GM12878 (cell line): ENCODE data around the gene FLNC. TPM values are rescaled to one million over a fixed set of nuclear protein-coding genes. Genes with fewer than 3 reads are reported as not detected.

Experiments used
- ATAC-seq: fragments of 200-7000 bp; cut with Tn5 transposase; 3 replicates; pipeline ENCODE4 v1.9.1; 2020; ENCODE audit warnings: mild to moderate bottlenecking, moderate library complexity
- BruUV-seq: library from RNA; stranded (reverse); fragments of 400-500 nt; replicated peaks from 2 replicates; lab custom pipeline; 2021; lab: Mats Ljungman, UMichigan
- CTCF ChIA-PET: fragments of 300-600 bp; sonication (Branson Sonifier 250); formaldehyde crosslinking; extraction: SDS; loops from one replicate; lab custom pipeline; 2021; ENCODE audit warnings: inconsistent platforms; lab: Yijun Ruan, JAX
- POLR2A ChIA-PET: fragments of 350-600 bp; formaldehyde crosslinking; extraction: SDS; loops from one replicate; lab custom pipeline; 2021; ENCODE audit warnings: inconsistent platforms; lab: Charles Lee
- RAD21 ChIA-PET: fragments of 300-600 bp; sonication (Branson Sonifier 250); formaldehyde crosslinking; loops from one replicate; lab custom pipeline; 2023; ENCODE audit warnings: antibody characterized with exemption; ENCODE audit not compliant: unreplicated experiment; lab: Charles Lee
- SMC1A ChIA-PET: fragments of 300-600 bp; sonication (Branson Sonifier 250); formaldehyde crosslinking; loops from one replicate; lab custom pipeline; 2023; ENCODE audit not compliant: unreplicated experiment, uncharacterized antibody; lab: Charles Lee
- DNase-seq: peaks from one replicate; pipeline ENCODE4 v3.0.0-alpha.2; 2011; ENCODE audit warnings: low read depth, low spot score
- FAIRE-seq: peaks from 3 replicates; lab custom pipeline; 2011; peaks lifted over from hg19 to GRCh38; lab: Jason Lieb, UNC
- H2AFZ ChIP-seq: 2 replicates; pipeline ENCODE4 v1.6.0; 2011; ENCODE audit warnings: low read depth, low read length, control low read depth; ENCODE audit not compliant: control insufficient read depth
- H3K27ac ChIP-seq: 2 replicates; pipeline ENCODE4 v1.5.1; 2011; ENCODE audit warnings: control low read depth; ENCODE audit not compliant: control insufficient read depth, insufficient read depth
- H3K27me3 ChIP-seq, 2 experiments: replicated peaks in 1 of 2; 2 replicates each; pipeline versions ENCODE4 v1.6.0 to v1.6.1; 2011; ENCODE audit warnings: low read length in 1 of 2; ENCODE audit not compliant: control insufficient read depth in 2 of 2, insufficient read depth in 2 of 2
- H3K36me3 ChIP-seq, 2 experiments: 2 replicates each; pipeline ENCODE4 v1.5.1; 2011; ENCODE audit warnings: low read length in 1 of 2; ENCODE audit not compliant: control insufficient read depth in 2 of 2, insufficient read depth in 2 of 2
- H3K4me1 ChIP-seq: 2 replicates; pipeline ENCODE4 v1.6.1; 2011; ENCODE audit warnings: mild to moderate bottlenecking, low read length, moderate library complexity, mixed read lengths; ENCODE audit not compliant: control insufficient read depth, insufficient read depth
- H3K4me2 ChIP-seq: 2 replicates; pipeline ENCODE4 v1.6.0; 2011; ENCODE audit warnings: control low read depth; ENCODE audit not compliant: control insufficient read depth, insufficient read depth
- H3K4me3 ChIP-seq: fragments of 200-600 bp; sonication (generic); 2 replicates; pipeline ENCODE4 v1.5.1; 2016
- H3K79me2 ChIP-seq: 2 replicates; pipeline ENCODE4 v1.6.0; 2011; ENCODE audit warnings: low read length; ENCODE audit not compliant: control insufficient read depth, insufficient read depth
- H3K9ac ChIP-seq: 2 replicates; pipeline ENCODE4 v1.8.0; 2011; ENCODE audit warnings: low read length, control low read depth, mixed read lengths; ENCODE audit not compliant: control insufficient read depth, insufficient read depth
- H3K9me3 ChIP-seq: replicated peaks from 3 replicates; pipeline ENCODE4 v1.5.1; 2011; ENCODE audit warnings: mild to moderate bottlenecking, low read length; ENCODE audit not compliant: control insufficient read depth, insufficient read depth
- H4K20me1 ChIP-seq: 2 replicates; pipeline ENCODE4 v1.6.0; 2011; ENCODE audit not compliant: control insufficient read depth, insufficient read depth
- ASH2L ChIP-seq: fragments of 300-600, 200-600 bp; sonication (generic); IDR thresholded peaks from 2 replicates; pipeline ENCODE4 v1.6.1; 2017; ENCODE audit warnings: low read depth, mild to moderate bottlenecking, borderline replicate concordance
- BMI1 ChIP-seq: fragments of 450-650 bp; IDR thresholded peaks from 2 replicates; pipeline ENCODE4 v1.6.1; 2016; ENCODE audit warnings: mild to moderate bottlenecking, moderate library complexity, borderline replicate concordance
- ESRRA ChIP-seq: IDR thresholded peaks from 2 replicates; pipeline ENCODE4 v1.6.1; 2012; ENCODE audit warnings: mild to moderate bottlenecking, low read length, improper control_type of control experiment
- JUNB ChIP-seq: IDR thresholded peaks from 2 replicates; pipeline ENCODE4 v1.6.1; 2016; ENCODE audit warnings: antibody characterized with exemption, mild to moderate bottlenecking
- NBN ChIP-seq: fragments of 450-650 bp; IDR thresholded peaks from 2 replicates; pipeline ENCODE4 v1.6.1; 2016
- PAX5 ChIP-seq: IDR thresholded peaks from 2 replicates; pipeline ENCODE4 v1.6.1; 2011; ENCODE audit warnings: low read depth, low read length, borderline replicate concordance
- PAX8 ChIP-seq: fragments of 450-650 bp; IDR thresholded peaks from 2 replicates; pipeline ENCODE4 v1.6.1; 2017; ENCODE audit warnings: mild to moderate bottlenecking, moderate library complexity
- RUNX3 ChIP-seq: IDR thresholded peaks from 2 replicates; pipeline ENCODE4 v1.6.1; 2012; ENCODE audit warnings: low read length, inconsistent platforms
- YBX1 ChIP-seq: fragments of 450-650 bp; IDR thresholded peaks from 2 replicates; pipeline ENCODE4 v1.6.1; 2016; ENCODE audit warnings: antibody characterized with exemption
- ZBED1 ChIP-seq: IDR thresholded peaks from 2 replicates; pipeline ENCODE4 v1.6.1; 2016; ENCODE audit warnings: borderline replicate concordance
- WGBS: methylation state at CpG from one replicate; pipeline ENCODE4 v1.1.6; 2016; ENCODE audit warnings: low lambda C conversion rate; ENCODE audit not compliant: insufficient replicate concordance, insufficient coverage; ENCODE audit errors: missing lambda C conversion rate; 5-methylcytosine and 5-hydroxymethylcytosine counted together
- in situ Hi-C: fragments of 300-500 bp; cut with MboI; formaldehyde crosslinking; loops from 9 replicates; pipeline ENCODE4 v1.14.3; 2018; ENCODE audit warnings: mixed read lengths
- intact Hi-C: fragments of 100-400 bp; cut with micrococcal nuclease; formaldehyde crosslinking; loops from one replicate; pipeline ENCODE4 v1.14.2; 2022; ENCODE audit not compliant: unreplicated experiment
- polyA plus RNA-seq, 11 experiments: library from polyadenylated mRNA; depleted of rRNA in 4 of 11; unstranded in 6 of 11; stranded (reverse) in 5 of 11; fragments of >200 nt; fragmentation: Nextera tagmentation in 4 of 11; fragmentation: Illumina TruSeq in 1 of 11; extraction: Ambion mirVana in 4 of 11; extraction: Trizol in 1 of 11; gene quantifications; 1 replicate in 1 of 11; 2 replicates in 10 of 11; pipeline versions ENCODE4 v1.2.1 to v1.2.3, GENCODE V29; 2011 to 2016; ENCODE audit warnings: inconsistent platforms in 2 of 11, missing spikeins in 2 of 11, low read depth in 1 of 11
- total RNA-seq, 4 experiments: library from RNA; depleted of rRNA in 3 of 4; stranded (reverse); fragments of >200 nt in 3 of 4; fragmentation: Illumina TruSeq in 1 of 4; extraction: Trizol in 1 of 4; gene quantifications; 2 replicates each; pipeline versions ENCODE4 v1.2.1 to v1.2.3, GENCODE V29; 2013 to 2021
- TF ChIP-seq, protein P1 (sequence below): fragments of 450-650 bp; IDR thresholded peaks from 2 replicates; pipeline ENCODE4 v1.6.1; 2014; ENCODE audit warnings: mild to moderate bottlenecking

The FLNC gene
- total and polyA plus RNA-seq, 10 of the 15 experiments (the other 5 are each of a cell fraction or from before 2014, with no cell fraction given) = 0.01 to 0.21 (median 0.06) TPM; not detected in 3

GRCh38 chr7:128801003-128801402 lies 29.2 kb upstream of the FLNC start:
- Histone ChIP-seq H3K4me1 (no peaks in the 10 kb centered on the region), H3K9me3 (no peaks in the 10 kb centered on the region), H3K4me3 (no peak overlapping the region), H3K79me2 (no peaks in the 10 kb centered on the region), H3K27ac (no peak overlapping the region), H4K20me1 (no peaks in the 10 kb centered on the region), H2AFZ (no peak overlapping the region), H3K27me3 (no peaks in the 10 kb centered on the region), H3K36me3 (no peaks in the 10 kb centered on the region), H3K9ac (no peak overlapping the region), H3K4me2 (no peak overlapping the region)
- ATAC-seq (no peak), DNase-seq (no peak), FAIRE-seq (no peak)
- ChIA-PET SMC1A (interaction anchor here (0.6 kb wide), 1 partner anchor 528 kb away, joined by 3 read pairs; no protein-coding TSS in a partner anchor), POLR2A (no interaction called here), CTCF (no interaction called here), RAD21 (no interaction called here)
- no TSS peak for BruUV-seq
- in situ Hi-C loops (no loop called here), intact Hi-C loops (no loop called here)
- 81% methylated on average over 9 of the region's 9 CpGs for WGBS
- TF ChIP-seq PAX8 (no peak), ASH2L (no peak), JUNB (no peak), BMI1 (no peak), PAX5 (no peak), ESRRA (no peak), YBX1 (no peak), RUNX3 (no peak), ZBED1 (no peak), NBN (no peak)
- TF ChIP-seq, protein P1, sequence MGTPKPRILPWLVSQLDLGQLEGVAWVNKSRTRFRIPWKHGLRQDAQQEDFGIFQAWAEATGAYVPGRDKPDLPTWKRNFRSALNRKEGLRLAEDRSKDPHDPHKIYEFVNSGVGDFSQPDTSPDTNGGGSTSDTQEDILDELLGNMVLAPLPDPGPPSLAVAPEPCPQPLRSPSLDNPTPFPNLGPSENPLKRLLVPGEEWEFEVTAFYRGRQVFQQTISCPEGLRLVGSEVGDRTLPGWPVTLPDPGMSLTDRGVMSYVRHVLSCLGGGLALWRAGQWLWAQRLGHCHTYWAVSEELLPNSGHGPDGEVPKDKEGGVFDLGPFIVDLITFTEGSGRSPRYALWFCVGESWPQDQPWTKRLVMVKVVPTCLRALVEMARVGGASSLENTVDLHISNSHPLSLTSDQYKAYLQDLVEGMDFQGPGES = no peak
